Measurements from ENCODE around the gene SERPINB10. TPM values are rescaled to one million over a fixed set of nuclear protein-coding genes. Genes with fewer than 3 reads are reported as not detected.
"Not testable (repeated sequence)": the region's sequence is repeated elsewhere in the genome, so short reads cannot be mapped to it uniquely, and the experiment has no call there.

Gene SERPINB10
- total RNA-seq, 1 donor from 2014 or later: not detected

DNA sequence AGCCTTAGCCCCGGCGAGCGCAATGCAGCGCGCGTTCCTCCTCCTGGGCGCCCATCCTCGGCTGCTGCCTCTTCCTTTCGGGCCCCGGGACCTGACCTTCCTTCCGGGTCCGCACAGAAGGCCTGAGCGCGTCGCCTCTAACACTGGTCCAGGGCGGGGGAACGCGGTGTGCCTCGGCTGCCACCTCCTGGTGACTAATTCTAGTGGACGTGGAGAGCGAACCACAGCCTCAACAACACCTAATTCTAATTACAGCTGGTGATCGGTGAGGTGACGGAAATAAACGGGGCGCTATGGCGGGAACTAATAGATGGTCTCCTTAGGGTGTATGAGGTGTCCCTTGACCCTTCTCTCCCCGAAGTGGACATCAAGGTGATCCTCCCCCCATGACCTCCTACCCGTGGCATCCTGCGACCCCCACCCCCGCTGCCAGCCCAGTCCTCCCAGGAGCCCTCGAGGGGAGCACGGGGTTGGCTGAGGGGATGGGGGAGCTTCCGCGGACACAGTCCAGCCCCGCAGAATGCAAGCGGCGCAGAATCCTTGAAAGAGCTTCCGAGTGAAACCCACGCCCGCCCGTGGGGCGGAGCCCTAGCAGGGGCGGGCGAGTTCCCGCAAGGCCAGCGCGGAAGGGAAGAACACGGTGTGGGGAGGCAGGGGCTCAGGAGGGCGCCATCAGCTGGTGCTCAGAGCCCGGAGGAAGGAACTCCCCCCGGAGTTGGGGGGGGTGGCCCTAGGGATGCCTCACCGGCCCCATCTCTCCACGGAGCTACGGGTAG, 28.6 kb downstream of the SERPINB10 start:
- DNase-seq (ENCODE audit: low spot score) (peak; percentile 88), ATAC-seq (peak; percentile 96)
- intact Hi-C loops (cut with DNase I): no loop called here

DNA sequence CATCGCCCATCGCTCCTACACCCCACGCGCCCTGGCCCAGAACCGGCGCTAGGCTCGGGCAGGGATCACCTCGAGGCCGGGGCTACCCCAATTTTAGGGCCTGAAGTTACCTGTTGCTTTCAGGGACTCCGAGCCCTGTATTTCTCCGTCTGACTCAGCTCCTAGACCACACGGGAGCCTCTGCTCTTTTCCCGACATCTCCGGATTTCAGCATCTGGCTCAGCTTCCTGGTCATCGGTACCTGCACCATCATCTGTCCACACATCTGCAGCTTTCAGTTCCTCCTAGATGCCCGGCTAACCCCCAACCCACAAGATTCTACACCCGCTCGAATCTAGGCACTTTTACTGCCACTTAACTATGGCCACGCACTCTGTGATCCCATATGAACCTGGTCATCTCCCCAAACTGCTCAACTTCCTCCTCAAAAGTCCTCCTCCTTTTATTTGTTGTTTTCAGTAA, 29.2 kb downstream of the SERPINB10 start:
- no peak for ATAC-seq
- intact Hi-C loops (cut with DNase I): no loop called here
- DNase-seq (ENCODE audit: low spot score): no peak

DNA sequence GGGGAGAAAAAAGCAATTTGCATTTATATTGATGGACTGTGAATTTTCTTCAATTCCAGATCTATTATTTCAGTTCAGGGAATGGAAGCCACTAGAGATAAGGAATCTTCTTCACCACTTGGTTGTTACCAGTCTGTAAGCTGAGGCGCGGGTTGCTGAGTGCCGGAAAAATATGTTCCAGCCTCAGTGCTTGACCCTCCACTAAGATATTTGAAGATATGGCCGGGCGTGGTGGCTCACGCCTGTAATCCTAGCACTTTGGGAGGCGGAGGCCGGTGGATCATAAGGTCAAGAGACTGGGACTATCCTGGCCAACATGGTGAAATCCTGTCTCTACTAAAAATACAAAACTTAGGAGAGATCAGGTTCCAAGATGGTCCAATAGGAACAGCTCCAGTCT, 32.2 kb downstream of the SERPINB10 start:
- intact Hi-C loops (cut with DNase I): no loop called here
- ATAC-seq (no peak), DNase-seq (ENCODE audit: low spot score) (no peak)

DNA sequence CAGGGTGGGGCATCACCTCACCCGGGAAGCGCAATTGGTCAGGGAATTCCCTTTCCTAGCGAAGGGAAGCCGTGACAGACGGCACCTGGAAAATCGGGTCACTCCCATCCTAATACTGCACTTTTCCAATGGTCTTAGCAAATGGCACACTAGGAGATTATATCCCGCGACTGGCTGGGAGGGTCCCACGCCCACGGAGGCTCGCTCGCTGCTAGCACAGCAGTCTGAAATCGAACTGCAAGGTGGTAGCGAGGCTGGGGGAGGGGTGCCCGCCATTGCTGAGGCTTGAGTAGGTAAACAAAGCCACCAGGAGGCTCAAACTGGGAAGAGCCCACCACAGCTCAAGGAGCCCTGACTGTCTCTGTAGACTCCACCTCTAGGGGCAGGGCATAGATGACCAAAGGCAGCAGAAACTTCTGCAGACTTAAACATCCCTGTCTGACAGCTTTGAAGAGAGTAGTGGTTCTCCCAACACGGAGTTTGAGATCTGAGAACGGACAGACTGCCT, 32.8 kb downstream of the SERPINB10 start:
- intact Hi-C loops (cut with DNase I); DNase-seq (ENCODE audit: low spot score); ATAC-seq: not testable (repeated sequence)

DNA sequence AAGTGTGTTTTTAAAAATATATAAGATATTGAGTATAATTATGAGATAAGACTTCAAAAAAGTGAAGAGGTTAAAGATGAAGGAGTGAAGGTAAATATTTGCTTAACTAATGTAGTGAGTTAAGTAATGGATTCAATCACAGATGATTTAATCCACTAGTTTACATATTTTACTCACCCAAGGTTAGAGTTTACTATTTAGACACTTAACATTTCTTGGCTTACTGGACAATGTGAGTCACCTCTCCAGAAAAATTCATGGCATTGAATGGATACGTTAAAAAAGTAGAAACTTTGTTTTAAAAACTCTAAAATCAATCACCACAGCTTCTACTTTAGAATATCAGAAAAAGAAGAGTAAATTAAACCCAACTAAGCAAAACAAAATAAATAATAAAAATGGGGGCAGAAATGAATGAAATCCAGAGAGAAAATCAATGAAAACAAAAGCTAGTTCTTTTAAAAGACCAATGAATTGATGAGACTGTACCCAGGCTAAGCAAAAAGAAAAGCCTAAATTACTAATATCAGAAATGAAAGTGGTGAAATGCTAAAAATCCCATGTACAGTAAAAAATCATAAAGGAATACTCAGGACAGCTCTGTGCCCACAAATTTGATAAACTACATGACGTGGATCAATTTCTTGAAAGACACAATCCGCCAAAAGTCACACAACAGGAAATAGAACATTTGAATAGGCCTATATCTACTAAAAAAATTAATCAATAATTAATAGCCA, 39.5 kb downstream of the SERPINB10 start:
- intact Hi-C loops (cut with DNase I): no loop called here
- no peak for ATAC-seq
- no peak for DNase-seq (ENCODE audit: low spot score)

DNA sequence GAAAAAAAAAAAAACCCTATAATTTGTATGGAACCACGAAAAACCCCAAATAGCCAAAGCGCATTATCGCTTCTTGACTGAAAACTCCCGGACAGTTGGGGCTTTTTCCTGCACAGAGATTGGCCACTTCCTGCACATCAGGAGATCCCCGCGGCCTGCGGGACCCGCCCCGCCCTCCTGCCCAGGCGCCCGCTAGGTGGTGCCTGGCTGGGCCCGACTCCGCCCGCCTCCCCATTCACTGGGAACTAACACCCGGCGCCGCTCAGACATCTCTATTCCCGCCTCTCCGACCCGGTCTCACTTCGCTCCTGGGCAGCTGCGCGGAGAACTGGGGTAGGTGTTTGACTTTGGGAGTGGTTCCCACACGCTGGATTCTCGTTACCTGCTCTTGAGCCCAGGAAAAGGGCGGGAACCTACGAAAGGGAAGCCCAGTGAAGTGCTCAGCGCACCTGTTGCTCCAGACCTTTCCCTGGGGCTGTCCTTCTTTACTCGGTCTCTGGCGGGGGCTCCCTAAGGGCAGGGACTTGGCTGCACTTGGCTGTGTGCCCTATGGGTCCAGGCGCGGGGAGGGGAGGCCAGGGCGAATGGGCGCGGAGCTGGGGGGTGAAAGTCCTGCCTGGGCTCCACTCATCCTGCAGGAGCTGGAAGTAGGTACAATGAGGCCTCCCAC, 41.4 kb downstream of the SERPINB10 start, which contains the start of gene HMSD:
HMSD (plus strand) TSS at position 234 of the 670 bp plus-strand sequence. CDS start 4,155 bp downstream, outside the sequence.
- intact Hi-C loops (cut with DNase I): no loop called here
- DNase-seq (ENCODE audit: low spot score) (peak; percentile 74), ATAC-seq (peak; percentile 88)

DNA sequence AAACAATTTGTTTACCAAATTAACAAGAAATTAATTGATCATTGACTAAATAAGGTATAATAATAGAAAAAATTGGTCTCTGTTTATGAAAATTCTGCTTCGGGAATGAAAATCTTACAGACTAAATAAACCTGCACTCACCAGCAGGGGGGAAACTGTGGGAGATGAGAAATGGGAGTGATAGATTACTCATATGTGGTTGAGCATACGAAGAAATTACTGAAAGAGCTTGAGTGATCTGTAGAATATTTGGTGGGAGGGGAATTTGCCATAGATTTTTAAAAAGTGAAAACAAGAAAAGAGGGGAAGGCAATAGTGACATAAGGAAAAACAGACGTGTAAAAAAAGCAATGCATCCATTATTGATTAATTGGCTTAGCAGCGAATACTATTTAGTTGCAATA, 43.5 kb downstream of the SERPINB10 start:
- intact Hi-C loops (cut with DNase I): no loop called here
- ATAC-seq (no peak), DNase-seq (ENCODE audit: low spot score) (no peak)

DNA sequence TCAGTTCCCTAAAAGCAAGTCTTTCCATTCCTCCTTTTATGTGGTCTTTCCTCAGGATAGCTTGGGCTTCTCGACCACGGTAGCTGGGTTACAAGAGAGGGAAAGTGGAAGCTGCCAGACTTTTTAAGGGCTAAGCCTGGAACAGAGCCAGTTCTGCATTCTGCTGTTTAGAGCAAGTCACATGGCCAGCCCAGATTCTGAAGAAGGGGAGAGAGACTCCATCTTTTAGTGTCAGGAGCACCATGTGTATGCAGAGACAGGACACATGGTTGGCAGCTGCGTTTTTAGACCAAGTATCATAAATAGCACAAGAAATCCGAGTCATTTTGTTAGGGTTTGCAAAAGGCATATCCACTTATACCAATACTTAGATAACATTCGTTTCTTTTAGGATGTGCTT, 46.1 kb downstream of the SERPINB10 start:
- intact Hi-C loops (cut with DNase I): no loop called here
- ATAC-seq (no peak), DNase-seq (ENCODE audit: low spot score) (no peak)

DNA sequence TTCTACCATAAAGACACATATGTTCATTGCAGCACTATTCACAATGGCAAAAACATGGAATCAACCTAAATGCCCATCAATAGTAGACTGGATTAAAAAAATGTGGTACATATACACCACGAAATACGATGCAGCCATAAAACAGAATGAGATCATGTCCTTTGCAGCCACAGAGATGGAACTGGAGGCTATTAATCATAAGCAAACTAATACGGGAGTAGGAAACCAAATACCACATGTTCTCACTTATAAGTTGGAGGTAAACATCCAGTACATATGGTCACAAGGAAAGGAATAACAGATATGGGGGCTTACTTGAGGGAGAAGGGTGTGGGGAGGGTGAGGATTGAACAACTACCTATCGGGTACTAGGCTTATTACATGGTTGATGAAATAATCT, 49.0 kb downstream of the SERPINB10 start:
- intact Hi-C loops (cut with DNase I): no loop called here
- no peak for ATAC-seq
- DNase-seq (ENCODE audit: low spot score): no peak

DNA sequence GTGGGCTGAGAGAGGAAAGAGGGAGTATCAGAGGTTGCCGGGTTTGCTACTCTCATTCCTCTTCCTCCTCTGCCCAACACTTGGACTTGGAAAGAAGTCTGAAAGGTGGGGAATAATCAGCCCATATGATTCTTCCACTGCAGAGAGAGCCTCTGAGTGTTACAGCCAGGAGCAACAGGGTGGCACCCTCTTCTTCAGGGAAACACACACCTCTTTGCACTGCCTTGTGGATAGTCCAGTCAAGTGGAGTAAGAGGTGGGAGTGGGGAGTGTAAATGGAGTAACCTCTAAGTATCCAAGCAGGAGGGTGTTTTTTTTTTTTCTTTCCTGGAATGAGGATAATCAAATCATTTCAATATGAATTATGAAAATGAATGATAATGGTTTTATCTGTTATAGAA, 53.1 kb downstream of the SERPINB10 start:
- DNase-seq (ENCODE audit: low spot score) (no peak), ATAC-seq (no peak)
- intact Hi-C loops (cut with DNase I): no loop called here

DNA sequence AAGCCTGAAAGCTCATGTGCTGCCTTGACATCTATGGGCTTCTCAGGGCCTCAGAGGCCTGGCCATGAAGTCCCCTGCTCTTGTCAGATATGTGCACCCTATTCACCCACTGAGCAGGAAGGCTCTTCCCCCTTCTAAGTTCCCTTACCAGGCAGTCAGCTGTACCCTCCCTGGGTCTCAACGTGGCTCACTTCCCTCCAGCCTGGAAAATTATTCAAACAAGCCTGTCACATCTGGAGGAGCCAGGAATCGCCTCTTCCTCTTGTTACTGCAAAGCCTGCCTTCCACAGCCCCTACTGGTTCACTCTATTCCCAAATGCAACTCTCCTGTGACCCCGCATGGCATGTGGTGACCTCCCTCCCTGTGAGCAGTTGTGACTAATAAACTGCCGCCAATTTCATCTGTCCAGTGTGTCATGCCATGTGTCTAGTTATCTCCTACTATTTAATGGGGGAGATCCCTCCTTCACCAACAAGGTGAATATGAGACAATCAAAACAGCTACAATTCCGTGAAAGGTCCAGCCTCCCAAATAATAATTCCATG, 53.8 kb downstream of the SERPINB10 start:
- intact Hi-C loops (cut with DNase I): no loop called here

DNA sequence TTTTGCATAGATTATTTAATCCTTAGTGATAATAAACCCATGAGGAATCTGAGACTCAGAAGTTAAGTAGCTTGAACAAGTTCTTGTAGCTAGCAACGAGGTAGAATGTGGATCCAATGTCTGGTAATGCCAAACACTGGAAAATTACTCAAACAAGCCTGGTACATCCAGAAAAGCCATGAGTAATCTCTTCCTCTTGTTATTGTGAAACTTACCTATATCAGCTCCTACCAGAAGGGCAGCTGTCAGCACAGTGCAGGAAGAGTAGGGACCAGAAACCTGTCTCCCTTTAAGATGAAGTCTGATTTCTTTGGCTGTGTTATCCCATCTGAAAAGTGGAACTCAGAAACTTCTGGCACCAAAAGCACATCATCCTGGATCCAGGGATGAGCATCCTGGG, 54.4 kb downstream of the SERPINB10 start:
- intact Hi-C loops (cut with DNase I): no loop called here
- DNase-seq (ENCODE audit: low spot score) (no peak), ATAC-seq (no peak)

More for the DNA sequence above, 53.8 kb downstream of the SERPINB10 start:
- no peak for DNase-seq (ENCODE audit: low spot score)
- no peak for ATAC-seq

DNA sequence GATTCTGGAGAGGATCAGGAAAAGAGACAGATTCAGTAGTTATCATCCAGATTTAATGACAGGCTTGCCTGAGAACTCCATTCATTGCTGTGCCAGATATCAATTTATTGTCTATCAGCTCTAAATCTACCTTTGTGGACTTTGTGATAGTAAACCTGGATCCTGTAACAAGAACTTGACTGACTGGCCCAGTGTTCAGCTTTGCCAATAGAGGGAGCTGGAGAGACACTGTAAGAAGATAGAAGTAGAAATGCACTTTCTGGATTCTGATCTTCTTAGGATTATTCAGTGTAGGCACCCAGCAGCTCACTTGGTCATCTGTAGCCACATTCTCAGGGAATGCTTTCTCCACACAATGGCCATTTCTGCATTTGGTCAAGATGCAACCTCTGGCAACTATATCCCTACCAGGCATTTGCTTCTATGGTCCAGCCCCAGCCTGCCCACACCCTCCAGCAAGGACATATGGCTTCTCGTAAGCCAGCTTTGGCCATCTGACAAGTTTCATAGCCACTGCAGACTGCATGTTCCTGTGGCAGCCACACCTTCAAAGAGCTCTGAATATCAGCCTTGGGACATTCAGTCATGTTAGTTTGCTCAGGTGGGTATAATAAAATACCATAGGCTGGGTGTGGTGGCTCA, 56.0 kb downstream of the SERPINB10 start:
- ATAC-seq: peak; percentile 50
- intact Hi-C loops (cut with DNase I): no loop called here
- no peak for DNase-seq (ENCODE audit: low spot score)

DNA sequence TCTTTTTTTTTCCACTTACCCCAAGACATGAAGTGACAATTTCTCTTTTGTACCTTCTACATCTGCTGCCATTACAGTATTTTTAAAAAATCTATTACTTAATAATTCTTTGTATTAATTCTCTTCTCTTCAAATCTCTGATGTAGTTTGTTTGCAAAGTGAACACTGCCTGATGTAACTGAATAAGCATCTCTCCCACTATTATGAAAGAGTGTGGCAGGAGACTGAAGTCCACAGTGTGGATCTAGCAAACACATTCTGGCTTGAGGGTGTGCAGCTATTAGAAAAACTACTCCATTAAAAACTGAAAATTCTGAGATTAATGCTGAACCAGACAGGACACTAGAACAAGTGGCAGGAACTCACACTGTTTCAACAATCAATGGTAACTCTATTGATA, 57.1 kb downstream of the SERPINB10 start:
- ATAC-seq (no peak), DNase-seq (ENCODE audit: low spot score) (no peak)
- intact Hi-C loops (cut with DNase I): no loop called here

DNA sequence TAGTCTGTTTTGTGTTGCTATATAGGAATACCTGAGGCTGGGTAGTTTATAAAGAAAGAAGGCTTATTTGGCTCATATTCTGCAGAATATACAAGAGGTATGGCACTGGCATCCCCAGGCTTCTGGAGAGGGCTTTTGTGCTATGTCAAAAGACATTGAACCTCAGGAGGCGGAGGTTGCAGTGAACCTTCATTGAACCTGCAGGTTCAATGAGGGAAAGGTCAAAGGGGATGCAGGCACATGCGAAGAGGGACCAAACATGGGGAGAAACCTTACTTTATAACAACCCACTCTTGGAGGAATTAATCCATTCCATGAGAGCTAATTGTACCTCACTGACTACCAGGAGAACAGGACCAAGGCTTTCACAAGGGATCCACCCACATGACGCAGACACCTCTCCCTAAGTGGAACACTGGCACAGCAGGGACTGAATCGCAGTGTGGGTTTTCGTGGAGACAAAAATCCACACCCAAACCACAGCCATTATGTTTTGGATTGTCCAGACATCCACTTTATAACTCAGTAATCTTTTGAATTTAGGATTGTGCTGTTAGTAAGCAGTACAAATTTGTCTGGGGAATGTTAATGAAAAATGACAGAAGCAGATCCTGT, 58.1 kb downstream of the SERPINB10 start:
- ATAC-seq (no peak), DNase-seq (ENCODE audit: low spot score) (no peak)
- intact Hi-C loops (cut with DNase I): no loop called here

DNA sequence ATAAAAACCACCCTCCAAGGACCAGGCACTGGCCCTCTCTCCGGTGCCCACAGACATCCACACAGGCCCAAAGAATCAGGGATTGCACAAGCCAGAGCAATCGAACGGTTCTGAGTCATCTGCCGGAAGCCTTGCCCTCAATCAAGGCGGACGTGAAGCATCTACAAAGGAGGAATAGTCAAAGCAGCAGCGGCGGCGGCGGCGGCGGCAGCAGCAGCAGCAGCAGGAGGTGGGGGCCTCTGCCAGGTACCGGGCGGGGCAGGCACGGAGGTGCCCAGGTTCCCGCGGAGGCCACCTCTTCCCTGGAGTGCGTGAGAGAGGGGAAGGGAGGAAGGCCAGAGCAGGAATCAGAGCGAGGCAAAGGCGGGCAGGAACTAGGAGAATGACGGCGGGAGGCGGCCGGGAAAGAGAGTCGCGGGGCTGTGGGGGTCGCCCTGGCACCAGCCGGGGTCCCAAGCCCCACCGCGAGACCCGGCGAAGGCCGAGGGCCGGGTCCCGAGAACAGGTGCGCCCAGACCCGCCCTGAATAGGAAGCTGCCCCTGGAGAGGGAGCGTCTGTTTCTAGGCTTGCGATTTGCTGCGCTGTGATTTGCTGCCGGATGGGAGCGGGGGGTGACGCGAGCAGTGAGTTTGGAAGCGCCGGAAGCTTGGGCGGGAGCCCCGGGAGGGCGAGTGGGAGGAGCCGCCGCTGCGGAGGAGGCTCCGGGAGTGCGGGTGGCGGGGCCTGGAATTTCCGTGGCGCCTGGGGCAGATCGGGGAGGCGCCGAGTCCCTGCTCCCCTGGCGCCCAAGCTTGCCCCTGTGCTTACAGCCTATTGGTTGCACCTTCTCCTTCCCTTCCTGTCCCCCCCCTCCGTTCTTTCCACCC, 62.4 kb downstream of the SERPINB10 start, which contains the start of gene SERPINB8:
SERPINB8 (plus strand) TSS at position 140 of the 867 bp plus-strand sequence. CDS start 8,228 bp downstream, outside the sequence.
- intact Hi-C loops (cut with DNase I): no loop called here
- DNase-seq (ENCODE audit: low spot score) (peak; percentile 95), ATAC-seq (peak; percentile 98)

DNA sequence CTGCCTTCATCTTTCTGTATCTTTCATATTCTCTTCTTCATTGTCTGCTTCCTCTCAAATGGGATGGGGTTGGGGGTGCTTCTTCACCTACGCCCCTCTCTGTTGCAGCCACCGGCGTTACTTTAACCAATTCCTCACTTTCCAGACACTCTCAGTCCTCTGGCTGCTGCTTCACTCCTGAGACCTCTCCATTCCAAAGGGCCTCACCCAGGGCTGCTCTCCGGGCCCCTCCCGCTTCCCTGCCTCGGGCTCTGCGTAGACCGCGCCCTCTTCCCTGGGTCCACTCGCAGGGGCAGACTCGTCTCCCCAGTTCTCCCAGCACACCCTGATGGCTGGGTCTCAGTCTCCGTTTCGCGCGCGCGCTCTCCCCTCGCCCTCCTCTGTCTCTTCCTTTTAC, 63.0 kb downstream of the SERPINB10 start:
- intact Hi-C loops (cut with DNase I): no loop called here
- peak; percentile 75 for ATAC-seq
- peak; percentile 69 for DNase-seq (ENCODE audit: low spot score)
